DOHH2 (cell line): Measurements from ENCODE around the gene FGFBP1.

Experiments
- H3F3A ChIP-seq: fragments of 200-600 bp; sonication (generic), shearing (Covaris generic); 2 replicates; pipeline ENCODE4 v1.6.0; 2016; ENCODE audit warnings: antibody characterized with exemption, mild to moderate bottlenecking; ENCODE audit not compliant: control insufficient read depth, insufficient read depth
- H3K27ac ChIP-seq: fragments of 200-600 bp; sonication (generic); 2 replicates; pipeline ENCODE4 v1.5.1; 2014; ENCODE audit warnings: low read depth, mild to moderate bottlenecking, low read length, moderate library complexity
- H3K27me3 ChIP-seq: fragments of 200-600 bp; sonication (generic); 2 replicates; pipeline ENCODE4 v1.6.1; 2014; ENCODE audit warnings: mild to moderate bottlenecking, low read length, mixed read lengths; ENCODE audit not compliant: control insufficient read depth
- H3K36me3 ChIP-seq: fragments of 200-600 bp; sonication (generic); 2 replicates; pipeline ENCODE4 v1.6.1; 2014; ENCODE audit warnings: mild to moderate bottlenecking, low read length, moderate library complexity, mixed read lengths; ENCODE audit not compliant: control insufficient read depth
- H3K4me1 ChIP-seq: fragments of 200-600 bp; sonication (generic); 2 replicates; pipeline ENCODE4 v1.6.1; 2014; ENCODE audit warnings: mild to moderate bottlenecking, low read length, mixed read lengths; ENCODE audit not compliant: control insufficient read depth
- H3K4me2 ChIP-seq: fragments of 200-600 bp; sonication (generic); 2 replicates; pipeline ENCODE4 v1.6.0; 2014; ENCODE audit warnings: mild to moderate bottlenecking, low read length, moderate library complexity
- H3K4me3 ChIP-seq: fragments of 200-600 bp; sonication (generic); 2 replicates; pipeline ENCODE4 v1.5.1; 2014; ENCODE audit warnings: mild to moderate bottlenecking, low read length, mixed read lengths
- H3K79me2 ChIP-seq: fragments of 200-600 bp; sonication (generic); 2 replicates; pipeline ENCODE4 v1.6.1; 2014; ENCODE audit warnings: mild to moderate bottlenecking, low read length, mixed read lengths; ENCODE audit not compliant: control insufficient read depth
- H3K9me2 ChIP-seq: fragments of 200-600 bp; sonication (generic); replicated peaks from 2 replicates; pipeline ENCODE4 v1.6.1; 2014; ENCODE audit warnings: mild to moderate bottlenecking, low read length, mixed read lengths; ENCODE audit not compliant: control insufficient read depth
- H3K9me3 ChIP-seq: fragments of 200-600 bp; sonication (generic); 2 replicates; pipeline ENCODE4 v1.6.1; 2014; ENCODE audit warnings: antibody characterized with exemption, low read length, mixed read lengths; ENCODE audit not compliant: control insufficient read depth, insufficient read depth
- H4K20me1 ChIP-seq: fragments of 200-600 bp; sonication (generic); 2 replicates; pipeline ENCODE4 v1.6.0; 2014; ENCODE audit warnings: low read depth, mild to moderate bottlenecking, antibody characterized with exemption, low read length, moderate library complexity; ENCODE audit not compliant: control insufficient read depth, insufficient read depth
- EZH2phosphoT487 ChIP-seq: fragments of 200-600 bp; sonication (generic); IDR thresholded peaks from 2 replicates; pipeline ENCODE4 v1.6.1; 2017; ENCODE audit warnings: borderline replicate concordance, mild to moderate bottlenecking, antibody characterized with exemption, low read length, moderate library complexity, mixed read lengths
- TF ChIP-seq, protein P1 (sequence below): fragments of 200-600 bp; sonication (generic); IDR thresholded peaks from one replicate; pipeline ENCODE4 v1.5.1; 2014; ENCODE audit warnings: antibody characterized with exemption, mild to moderate bottlenecking, low read depth, low read length; ENCODE audit not compliant: poor library complexity, severe bottlenecking

Gene FGFBP1

DNA sequence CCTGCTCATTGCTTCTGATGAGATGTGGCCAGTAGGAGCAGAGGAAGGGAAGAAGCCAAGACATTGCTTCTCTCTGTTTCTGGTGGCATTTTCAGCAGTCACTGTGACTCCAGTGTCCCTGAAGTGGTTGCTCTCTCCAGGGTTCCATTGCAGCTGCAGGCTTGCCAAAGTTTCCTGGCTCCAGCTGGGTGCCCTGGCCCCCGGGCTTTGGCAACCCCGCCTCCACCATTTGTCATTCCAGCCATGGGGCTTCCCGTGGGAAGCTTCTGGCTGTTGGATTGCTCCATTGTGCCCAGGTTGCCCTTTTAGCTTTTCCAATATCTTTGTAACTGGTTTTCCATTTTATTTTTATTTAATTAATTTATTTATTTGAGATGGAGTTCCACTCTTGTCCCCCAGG lies 12.7 kb downstream of the FGFBP1 start:
- Histone ChIP-seq H3F3A (no peaks in the 10 kb centered on the region), H3K36me3 (no peaks in the 10 kb centered on the region), H3K4me3 (no peak overlapping the region), H3K27me3 (peaks cover 13% of the 10 kb centered on the region), H3K9me3 (no peaks in the 10 kb centered on the region), H3K4me1 (peaks cover 5% of the 10 kb centered on the region), H4K20me1 (no peaks in the 10 kb centered on the region), H3K79me2 (no peaks in the 10 kb centered on the region), H3K4me2 (no peak overlapping the region), H3K9me2 (no peaks in the 10 kb centered on the region), H3K27ac (no peak overlapping the region)
- TF ChIP-seq, protein P1, sequence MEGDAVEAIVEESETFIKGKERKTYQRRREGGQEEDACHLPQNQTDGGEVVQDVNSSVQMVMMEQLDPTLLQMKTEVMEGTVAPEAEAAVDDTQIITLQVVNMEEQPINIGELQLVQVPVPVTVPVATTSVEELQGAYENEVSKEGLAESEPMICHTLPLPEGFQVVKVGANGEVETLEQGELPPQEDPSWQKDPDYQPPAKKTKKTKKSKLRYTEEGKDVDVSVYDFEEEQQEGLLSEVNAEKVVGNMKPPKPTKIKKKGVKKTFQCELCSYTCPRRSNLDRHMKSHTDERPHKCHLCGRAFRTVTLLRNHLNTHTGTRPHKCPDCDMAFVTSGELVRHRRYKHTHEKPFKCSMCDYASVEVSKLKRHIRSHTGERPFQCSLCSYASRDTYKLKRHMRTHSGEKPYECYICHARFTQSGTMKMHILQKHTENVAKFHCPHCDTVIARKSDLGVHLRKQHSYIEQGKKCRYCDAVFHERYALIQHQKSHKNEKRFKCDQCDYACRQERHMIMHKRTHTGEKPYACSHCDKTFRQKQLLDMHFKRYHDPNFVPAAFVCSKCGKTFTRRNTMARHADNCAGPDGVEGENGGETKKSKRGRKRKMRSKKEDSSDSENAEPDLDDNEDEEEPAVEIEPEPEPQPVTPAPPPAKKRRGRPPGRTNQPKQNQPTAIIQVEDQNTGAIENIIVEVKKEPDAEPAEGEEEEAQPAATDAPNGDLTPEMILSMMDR: no peak
- no peak for TF ChIP-seq EZH2phosphoT487

DNA sequence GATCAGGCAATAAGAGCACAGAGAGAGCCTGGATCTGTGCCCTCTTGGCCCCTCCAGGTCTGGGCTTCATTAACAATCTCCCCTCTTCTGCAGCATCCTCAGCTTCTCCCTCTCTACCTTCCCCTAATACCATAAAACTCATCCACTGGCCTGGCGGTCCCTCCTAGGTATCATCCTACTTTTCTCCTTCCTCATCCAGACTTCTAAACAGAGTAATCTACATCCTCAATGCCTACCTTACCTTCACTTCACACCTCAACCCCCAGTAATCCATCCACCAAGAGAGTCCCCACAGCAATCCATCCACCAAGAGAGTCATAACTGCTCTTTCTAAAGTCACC lies 17.0 kb downstream of the FGFBP1 start:
- Histone ChIP-seq H3K9me2 (no peaks in the 10 kb centered on the region), H3F3A (no peaks in the 10 kb centered on the region), H3K79me2 (no peaks in the 10 kb centered on the region), H3K4me1 (no peaks in the 10 kb centered on the region), H3K27me3 (no peaks in the 10 kb centered on the region), H3K4me2 (no peak overlapping the region), H3K4me3 (no peak overlapping the region), H3K36me3 (no peaks in the 10 kb centered on the region), H3K9me3 (no peaks in the 10 kb centered on the region), H3K27ac (no peak overlapping the region), H4K20me1 (no peaks in the 10 kb centered on the region)
- TF ChIP-seq EZH2phosphoT487: no peak
- TF ChIP-seq, protein P1: no peak

DNA sequence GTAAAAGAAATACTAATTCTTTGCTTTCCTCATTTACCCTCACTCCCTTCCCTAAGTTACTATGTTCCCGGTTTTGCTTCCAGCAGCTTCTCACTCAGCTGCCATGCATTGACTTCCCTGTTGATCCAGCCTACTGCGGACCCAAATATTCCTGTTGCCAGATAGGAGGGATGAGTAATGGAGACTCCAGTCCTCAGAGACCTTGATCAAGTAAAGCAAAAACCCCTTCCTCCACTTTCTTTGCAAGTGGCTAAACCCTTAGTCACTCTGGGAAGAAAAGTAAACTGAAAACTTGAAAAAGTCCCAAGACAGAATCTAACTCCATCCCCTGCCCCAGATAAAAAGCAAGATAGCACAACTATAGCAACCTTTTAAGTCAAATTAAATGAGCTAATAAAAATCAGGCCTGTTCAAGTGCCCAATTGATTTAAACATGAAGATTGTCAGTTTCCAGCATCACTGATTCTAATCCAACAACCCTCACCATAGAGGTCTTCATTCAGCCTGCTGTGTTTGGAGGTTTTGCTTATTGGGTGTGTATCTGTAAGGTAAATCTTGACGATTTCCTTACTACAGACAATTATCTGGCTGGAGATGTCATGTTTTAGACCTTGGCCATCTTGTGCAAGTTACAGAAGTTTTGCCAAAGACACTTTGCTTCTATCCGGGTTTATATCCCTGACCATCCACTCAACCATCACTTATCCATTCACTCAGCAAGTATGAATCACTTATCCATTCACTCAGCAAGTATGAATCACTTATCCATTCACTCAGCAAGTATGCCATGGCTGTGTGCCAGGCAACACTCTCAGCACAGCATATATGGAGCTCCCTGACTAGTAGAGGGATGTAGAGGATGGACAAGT lies 17.6 kb downstream of the FGFBP1 start:
- H3K4me2 ChIP-seq: no peak overlapping the region
- H3K36me3 ChIP-seq: no peaks in the 10 kb centered on the region
- H3K9me2 ChIP-seq: no peaks in the 10 kb centered on the region
- H3K9me3 ChIP-seq: no peaks in the 10 kb centered on the region
- no peaks in the 10 kb centered on the region for H4K20me1 ChIP-seq
- H3K4me3 ChIP-seq: no peak overlapping the region
- TF ChIP-seq EZH2phosphoT487: no peak
- TF ChIP-seq, protein P1: no peak
- no peaks in the 10 kb centered on the region for H3K27me3 ChIP-seq
- H3K79me2 ChIP-seq: no peaks in the 10 kb centered on the region
- H3F3A ChIP-seq: no peaks in the 10 kb centered on the region
- H3K4me1 ChIP-seq: no peaks in the 10 kb centered on the region
- no peak overlapping the region for H3K27ac ChIP-seq
